DND-41 (cell line): ENCODE data around the gene ITGB5.

ENCODE experiments used
- CTCF ChIP-seq: IDR thresholded peaks from 2 replicates; pipeline ENCODE4 v1.5.1; 2012; ENCODE audit warnings: borderline replicate concordance, low read length, moderate library complexity, mild to moderate bottlenecking; ENCODE audit not compliant: poor library complexity, severe bottlenecking; ENCODE audit errors: extremely low read depth
- EZH2 ChIP-seq: IDR thresholded peaks from 3 replicates; pipeline ENCODE4 v1.6.1; 2012; ENCODE audit warnings: borderline replicate concordance, low read depth, mild to moderate bottlenecking, moderate library complexity, low read length, inconsistent platforms; ENCODE audit not compliant: severe bottlenecking

DNA sequence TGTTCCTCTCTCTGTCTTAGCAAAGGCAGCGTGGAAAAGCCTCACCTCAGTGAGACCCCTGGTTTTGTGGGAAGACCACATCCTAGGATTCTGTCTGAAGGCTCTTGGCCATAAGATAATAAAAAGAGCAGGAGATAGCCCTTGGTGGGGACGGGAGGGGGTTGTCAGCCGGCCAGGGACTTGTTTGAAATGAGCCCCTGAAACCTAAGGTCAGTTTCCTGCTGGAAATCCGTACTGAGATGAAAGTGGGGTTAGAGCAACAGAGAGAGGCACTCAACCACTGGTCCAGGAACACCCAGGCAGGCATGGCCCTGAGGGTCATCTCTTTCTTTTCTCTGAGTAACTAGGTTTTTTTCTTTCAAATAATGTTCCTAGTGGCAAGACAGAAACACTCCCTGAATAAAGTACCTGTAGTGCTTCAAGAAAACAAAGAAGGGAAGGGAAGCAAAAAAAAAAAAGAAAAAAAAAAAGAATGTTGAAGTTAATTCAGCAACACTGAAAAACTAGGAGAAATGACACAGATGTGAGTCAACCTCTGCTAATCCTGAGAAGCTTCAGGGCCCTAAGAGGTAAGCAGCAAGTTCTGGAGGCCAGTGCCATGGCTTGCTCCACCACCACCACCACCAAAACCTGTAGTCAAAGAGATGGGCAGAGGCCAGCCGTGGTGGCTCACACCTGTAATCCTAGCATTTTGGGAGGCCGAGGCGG is 3.2 kb downstream of the ITGB5 start:
- TF ChIP-seq CTCF (no peak), EZH2 (no peak)
